Lower leg skin (tissue), 3 donors: Measurements from ENCODE around the gene SLC25A26.

Experiments
- POLR2A ChIP-seq, 2 donors: fragments of 450-650 bp; IDR thresholded peaks; one replicate each; pipeline ENCODE4 v1.6.1; 2016 to 2017; ENCODE audit warnings: antibody characterized with exemption in 2 of 2, mild to moderate bottlenecking in 1 of 2, moderate library complexity in 1 of 2
- TF ChIP-seq, protein P1 (sequence below), 3 donors: fragments of 450-650 bp; IDR thresholded peaks; one replicate each; pipeline ENCODE4 v1.5.1; 2016; ENCODE audit warnings: antibody characterized with exemption in 3 of 3, mild to moderate bottlenecking in 3 of 3, moderate library complexity in 2 of 3

GRCh38 chr3:66425032-66425431 is 204.2 kb downstream of the SLC25A26 start:
- TF ChIP-seq, protein P1, sequence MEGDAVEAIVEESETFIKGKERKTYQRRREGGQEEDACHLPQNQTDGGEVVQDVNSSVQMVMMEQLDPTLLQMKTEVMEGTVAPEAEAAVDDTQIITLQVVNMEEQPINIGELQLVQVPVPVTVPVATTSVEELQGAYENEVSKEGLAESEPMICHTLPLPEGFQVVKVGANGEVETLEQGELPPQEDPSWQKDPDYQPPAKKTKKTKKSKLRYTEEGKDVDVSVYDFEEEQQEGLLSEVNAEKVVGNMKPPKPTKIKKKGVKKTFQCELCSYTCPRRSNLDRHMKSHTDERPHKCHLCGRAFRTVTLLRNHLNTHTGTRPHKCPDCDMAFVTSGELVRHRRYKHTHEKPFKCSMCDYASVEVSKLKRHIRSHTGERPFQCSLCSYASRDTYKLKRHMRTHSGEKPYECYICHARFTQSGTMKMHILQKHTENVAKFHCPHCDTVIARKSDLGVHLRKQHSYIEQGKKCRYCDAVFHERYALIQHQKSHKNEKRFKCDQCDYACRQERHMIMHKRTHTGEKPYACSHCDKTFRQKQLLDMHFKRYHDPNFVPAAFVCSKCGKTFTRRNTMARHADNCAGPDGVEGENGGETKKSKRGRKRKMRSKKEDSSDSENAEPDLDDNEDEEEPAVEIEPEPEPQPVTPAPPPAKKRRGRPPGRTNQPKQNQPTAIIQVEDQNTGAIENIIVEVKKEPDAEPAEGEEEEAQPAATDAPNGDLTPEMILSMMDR (IDR thresholded peaks at IDR 0.05) = no peak
- no peak for TF ChIP-seq POLR2A (IDR thresholded peaks at IDR 0.05)
